HL-60 (cell line): Measurements from ENCODE around the gene ATP1A3.

Source experiments
- POLR2AphosphoS5 ChIP-seq: IDR thresholded peaks from 2 replicates; pipeline ENCODE4 v1.6.1; 2012; ENCODE audit warnings: low read depth
- TF ChIP-seq, protein P1 (sequence below): IDR thresholded peaks from one replicate; pipeline ENCODE4 v1.5.1; 2011; ENCODE audit warnings: low read length, control low read depth, inconsistent platforms; ENCODE audit not compliant: insufficient read depth
- TF ChIP-seq, protein P2 (sequence below): IDR thresholded peaks from 2 replicates; pipeline ENCODE4 v1.6.1; 2012; ENCODE audit warnings: low read depth; ENCODE audit not compliant: insufficient replicate concordance

DNA sequence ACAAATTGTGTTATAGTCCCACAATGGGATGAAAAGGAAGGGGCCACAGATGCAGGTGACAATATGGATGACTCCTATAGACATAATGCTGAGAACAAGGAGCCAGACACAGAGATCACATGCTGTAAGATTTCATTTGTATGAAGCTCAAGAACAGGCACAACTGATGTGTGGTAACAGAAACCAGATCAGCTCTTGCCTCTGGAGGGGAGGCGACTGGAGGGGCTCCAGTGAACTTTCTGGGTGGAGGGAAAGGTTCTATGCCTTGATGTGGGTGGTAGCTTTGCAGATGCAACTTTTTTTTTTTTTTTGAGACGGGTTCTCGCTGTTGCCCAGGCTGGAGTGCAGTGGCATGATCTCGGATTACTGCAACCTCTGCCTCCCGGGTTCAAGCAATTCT lies 28.9 kb downstream of the ATP1A3 start:
- TF ChIP-seq, protein P1, sequence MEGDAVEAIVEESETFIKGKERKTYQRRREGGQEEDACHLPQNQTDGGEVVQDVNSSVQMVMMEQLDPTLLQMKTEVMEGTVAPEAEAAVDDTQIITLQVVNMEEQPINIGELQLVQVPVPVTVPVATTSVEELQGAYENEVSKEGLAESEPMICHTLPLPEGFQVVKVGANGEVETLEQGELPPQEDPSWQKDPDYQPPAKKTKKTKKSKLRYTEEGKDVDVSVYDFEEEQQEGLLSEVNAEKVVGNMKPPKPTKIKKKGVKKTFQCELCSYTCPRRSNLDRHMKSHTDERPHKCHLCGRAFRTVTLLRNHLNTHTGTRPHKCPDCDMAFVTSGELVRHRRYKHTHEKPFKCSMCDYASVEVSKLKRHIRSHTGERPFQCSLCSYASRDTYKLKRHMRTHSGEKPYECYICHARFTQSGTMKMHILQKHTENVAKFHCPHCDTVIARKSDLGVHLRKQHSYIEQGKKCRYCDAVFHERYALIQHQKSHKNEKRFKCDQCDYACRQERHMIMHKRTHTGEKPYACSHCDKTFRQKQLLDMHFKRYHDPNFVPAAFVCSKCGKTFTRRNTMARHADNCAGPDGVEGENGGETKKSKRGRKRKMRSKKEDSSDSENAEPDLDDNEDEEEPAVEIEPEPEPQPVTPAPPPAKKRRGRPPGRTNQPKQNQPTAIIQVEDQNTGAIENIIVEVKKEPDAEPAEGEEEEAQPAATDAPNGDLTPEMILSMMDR: no peak
- no peak for TF ChIP-seq POLR2AphosphoS5
- TF ChIP-seq, protein P2, sequence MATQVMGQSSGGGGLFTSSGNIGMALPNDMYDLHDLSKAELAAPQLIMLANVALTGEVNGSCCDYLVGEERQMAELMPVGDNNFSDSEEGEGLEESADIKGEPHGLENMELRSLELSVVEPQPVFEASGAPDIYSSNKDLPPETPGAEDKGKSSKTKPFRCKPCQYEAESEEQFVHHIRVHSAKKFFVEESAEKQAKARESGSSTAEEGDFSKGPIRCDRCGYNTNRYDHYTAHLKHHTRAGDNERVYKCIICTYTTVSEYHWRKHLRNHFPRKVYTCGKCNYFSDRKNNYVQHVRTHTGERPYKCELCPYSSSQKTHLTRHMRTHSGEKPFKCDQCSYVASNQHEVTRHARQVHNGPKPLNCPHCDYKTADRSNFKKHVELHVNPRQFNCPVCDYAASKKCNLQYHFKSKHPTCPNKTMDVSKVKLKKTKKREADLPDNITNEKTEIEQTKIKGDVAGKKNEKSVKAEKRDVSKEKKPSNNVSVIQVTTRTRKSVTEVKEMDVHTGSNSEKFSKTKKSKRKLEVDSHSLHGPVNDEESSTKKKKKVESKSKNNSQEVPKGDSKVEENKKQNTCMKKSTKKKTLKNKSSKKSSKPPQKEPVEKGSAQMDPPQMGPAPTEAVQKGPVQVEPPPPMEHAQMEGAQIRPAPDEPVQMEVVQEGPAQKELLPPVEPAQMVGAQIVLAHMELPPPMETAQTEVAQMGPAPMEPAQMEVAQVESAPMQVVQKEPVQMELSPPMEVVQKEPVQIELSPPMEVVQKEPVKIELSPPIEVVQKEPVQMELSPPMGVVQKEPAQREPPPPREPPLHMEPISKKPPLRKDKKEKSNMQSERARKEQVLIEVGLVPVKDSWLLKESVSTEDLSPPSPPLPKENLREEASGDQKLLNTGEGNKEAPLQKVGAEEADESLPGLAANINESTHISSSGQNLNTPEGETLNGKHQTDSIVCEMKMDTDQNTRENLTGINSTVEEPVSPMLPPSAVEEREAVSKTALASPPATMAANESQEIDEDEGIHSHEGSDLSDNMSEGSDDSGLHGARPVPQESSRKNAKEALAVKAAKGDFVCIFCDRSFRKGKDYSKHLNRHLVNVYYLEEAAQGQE: no peak
